GM23248 (cell line): ENCODE measurements around the gene DHRS4L2.
"Not testable (repeated sequence)": the region's sequence is repeated elsewhere in the genome, so short reads cannot be mapped to it uniquely, and the experiment has no call there.

ENCODE experiments used
- EZH2 ChIP-seq: fragments of 200-600 bp; sonication (generic); IDR thresholded peaks from 2 replicates; pipeline ENCODE4 v1.6.1; 2018; ENCODE audit warnings: antibody characterized with exemption, mild to moderate bottlenecking; ENCODE audit not compliant: insufficient read depth, poor library complexity, severe bottlenecking
- EZH2phosphoT487 ChIP-seq: fragments of 200-600 bp; sonication (generic); IDR thresholded peaks from 2 replicates; pipeline ENCODE4 v1.6.1; 2018; ENCODE audit warnings: antibody characterized with exemption, moderate library complexity, mild to moderate bottlenecking, low read depth; ENCODE audit not compliant: insufficient read depth

- not testable (repeated sequence) for TF ChIP-seq EZH2, EZH2phosphoT487
These were observed 18.5 kb upstream of the DHRS4L2 start for GRCh38 chr14:23970283-23970659.
